Suprapubic skin (tissue), 4 donors: ENCODE measurements around the gene CCSER1.

Source experiments
- EP300 ChIP-seq: sonication (generic); formaldehyde crosslinking; IDR thresholded peaks from one replicate; pipeline ENCODE4 v1.6.1; 2017; ENCODE audit warnings: antibody characterized with exemption
- POLR2AphosphoS5 ChIP-seq, 3 donors: sonication (generic); formaldehyde crosslinking; IDR thresholded peaks; one replicate each; pipeline ENCODE4 v1.6.1; 2017; ENCODE audit warnings: antibody characterized with exemption in 3 of 3
- TF ChIP-seq, protein P1 (sequence below), 2 donors: fragments of 200-600 bp in 1 of 2; fragments of 450-650 bp in 1 of 2; sonication (generic) in 1 of 2; IDR thresholded peaks; one replicate each; pipeline ENCODE4 v1.5.1; 2016 to 2019; ENCODE audit warnings: antibody characterized with exemption in 2 of 2, mild to moderate bottlenecking in 1 of 2, moderate library complexity in 1 of 2

DNA sequence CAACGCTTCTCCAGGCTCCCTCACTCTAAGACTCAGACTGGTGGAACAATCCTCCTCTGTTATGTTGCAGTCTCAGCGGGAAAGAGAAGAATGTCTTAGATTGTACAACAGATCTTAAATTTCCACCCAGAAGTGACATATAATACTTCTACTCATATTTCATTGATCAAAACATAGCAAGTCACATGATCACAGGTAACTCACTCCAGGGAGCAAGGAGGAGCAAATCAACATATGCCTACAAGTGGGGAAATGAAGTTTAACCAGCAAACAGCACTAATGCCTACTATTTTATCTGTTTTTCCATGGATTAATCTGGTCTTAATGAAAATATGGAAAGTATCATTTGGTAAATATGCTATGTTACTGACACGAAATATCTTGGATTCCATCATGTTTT, 819.8 kb downstream of the CCSER1 start:
- TF ChIP-seq, protein P1, sequence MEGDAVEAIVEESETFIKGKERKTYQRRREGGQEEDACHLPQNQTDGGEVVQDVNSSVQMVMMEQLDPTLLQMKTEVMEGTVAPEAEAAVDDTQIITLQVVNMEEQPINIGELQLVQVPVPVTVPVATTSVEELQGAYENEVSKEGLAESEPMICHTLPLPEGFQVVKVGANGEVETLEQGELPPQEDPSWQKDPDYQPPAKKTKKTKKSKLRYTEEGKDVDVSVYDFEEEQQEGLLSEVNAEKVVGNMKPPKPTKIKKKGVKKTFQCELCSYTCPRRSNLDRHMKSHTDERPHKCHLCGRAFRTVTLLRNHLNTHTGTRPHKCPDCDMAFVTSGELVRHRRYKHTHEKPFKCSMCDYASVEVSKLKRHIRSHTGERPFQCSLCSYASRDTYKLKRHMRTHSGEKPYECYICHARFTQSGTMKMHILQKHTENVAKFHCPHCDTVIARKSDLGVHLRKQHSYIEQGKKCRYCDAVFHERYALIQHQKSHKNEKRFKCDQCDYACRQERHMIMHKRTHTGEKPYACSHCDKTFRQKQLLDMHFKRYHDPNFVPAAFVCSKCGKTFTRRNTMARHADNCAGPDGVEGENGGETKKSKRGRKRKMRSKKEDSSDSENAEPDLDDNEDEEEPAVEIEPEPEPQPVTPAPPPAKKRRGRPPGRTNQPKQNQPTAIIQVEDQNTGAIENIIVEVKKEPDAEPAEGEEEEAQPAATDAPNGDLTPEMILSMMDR (IDR thresholded peaks at IDR 0.05) = no peak
- TF ChIP-seq EP300 (no peak), POLR2AphosphoS5 (IDR thresholded peaks at IDR 0.05) (no peak)
